ENCODE measurements around the gene LILRA5. TPM values are rescaled to one million over a fixed set of nuclear protein-coding genes. Genes with fewer than 3 reads are reported as not detected.

The LILRA5 gene
- total RNA-seq, 4 donors from 2014 or later = 3.1 to 23.3 (median 3.4) TPM

DNA sequence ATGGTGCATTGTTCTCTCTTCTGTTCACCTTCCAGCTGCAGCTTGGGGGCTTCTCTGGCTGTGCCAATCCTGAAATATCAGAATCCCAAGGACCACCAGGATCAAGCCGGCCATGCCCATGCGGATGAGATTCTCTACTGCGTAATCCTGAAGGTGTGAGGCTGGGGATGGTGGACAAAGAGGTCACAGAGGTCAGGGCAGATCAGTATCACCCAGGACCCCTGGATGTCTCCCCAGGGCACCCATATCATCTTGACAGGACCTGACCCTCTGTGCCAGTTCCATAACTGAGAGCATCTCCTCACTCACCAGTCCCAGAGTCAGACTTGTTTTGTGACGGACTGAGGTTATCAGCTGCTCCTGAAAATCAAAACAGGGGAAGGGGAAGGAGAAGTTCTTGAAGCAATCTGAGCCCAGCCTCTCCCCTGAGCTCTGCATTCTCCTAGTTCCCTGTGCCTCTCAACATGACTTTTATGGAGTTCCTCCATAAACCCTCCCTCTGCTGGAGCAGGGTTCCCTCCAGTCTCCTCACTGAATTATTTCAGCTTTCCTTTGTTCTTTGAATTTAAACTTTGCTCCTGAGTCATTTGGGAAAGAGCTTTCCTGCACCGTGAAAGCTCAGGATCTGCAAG, 5.5 kb downstream of the LILRA5 start:
- TF ChIP-seq, protein P1, sequence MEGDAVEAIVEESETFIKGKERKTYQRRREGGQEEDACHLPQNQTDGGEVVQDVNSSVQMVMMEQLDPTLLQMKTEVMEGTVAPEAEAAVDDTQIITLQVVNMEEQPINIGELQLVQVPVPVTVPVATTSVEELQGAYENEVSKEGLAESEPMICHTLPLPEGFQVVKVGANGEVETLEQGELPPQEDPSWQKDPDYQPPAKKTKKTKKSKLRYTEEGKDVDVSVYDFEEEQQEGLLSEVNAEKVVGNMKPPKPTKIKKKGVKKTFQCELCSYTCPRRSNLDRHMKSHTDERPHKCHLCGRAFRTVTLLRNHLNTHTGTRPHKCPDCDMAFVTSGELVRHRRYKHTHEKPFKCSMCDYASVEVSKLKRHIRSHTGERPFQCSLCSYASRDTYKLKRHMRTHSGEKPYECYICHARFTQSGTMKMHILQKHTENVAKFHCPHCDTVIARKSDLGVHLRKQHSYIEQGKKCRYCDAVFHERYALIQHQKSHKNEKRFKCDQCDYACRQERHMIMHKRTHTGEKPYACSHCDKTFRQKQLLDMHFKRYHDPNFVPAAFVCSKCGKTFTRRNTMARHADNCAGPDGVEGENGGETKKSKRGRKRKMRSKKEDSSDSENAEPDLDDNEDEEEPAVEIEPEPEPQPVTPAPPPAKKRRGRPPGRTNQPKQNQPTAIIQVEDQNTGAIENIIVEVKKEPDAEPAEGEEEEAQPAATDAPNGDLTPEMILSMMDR (IDR thresholded peaks at IDR 0.05; ENCODE audit: low read depth) = no peak

DNA sequence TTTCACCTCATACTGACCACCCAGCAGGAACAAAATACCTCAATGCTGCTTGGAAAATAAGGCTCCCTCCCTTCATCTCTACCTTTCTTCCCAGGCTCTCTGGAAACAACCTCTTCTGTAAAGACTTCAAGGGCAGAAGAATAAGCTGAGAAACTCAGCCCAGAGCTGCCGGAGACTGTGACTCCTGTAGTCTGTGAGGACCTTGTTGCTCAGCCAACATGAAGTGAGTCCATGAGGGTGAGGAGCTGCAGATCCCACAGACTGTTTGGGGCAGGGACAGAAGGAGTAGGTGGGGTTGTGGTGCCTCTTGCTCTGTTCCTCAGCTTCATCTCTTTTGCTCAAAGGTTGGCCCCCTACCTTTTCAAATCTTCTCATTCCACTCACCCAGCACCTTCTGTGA, 7.8 kb downstream of the LILRA5 start:
- TF ChIP-seq, protein P1 (IDR thresholded peaks at IDR 0.05; ENCODE audit: low read depth) = no peak

DNA sequence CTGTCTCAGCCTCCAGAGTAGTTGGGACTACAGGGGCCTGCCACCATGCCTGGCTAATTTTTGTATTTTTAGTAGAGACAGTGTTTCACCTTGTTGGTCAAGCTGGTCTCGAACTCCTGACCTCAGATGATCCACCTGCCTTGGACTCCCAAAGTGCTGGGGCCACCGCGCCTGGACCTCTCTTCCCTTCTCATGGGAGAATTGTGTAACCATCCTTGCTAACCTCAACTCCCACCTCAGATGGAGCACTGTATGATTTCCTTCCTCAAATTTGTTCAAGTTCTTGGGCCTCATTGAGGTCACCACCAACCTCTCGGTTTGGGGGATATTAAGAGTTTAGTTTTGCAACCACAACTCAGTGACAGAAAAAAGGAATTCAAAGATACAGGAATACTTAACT, 10.7 kb downstream of the LILRA5 start:
- TF ChIP-seq, protein P1 (IDR thresholded peaks at IDR 0.05; ENCODE audit: low read depth) = no peak

DNA sequence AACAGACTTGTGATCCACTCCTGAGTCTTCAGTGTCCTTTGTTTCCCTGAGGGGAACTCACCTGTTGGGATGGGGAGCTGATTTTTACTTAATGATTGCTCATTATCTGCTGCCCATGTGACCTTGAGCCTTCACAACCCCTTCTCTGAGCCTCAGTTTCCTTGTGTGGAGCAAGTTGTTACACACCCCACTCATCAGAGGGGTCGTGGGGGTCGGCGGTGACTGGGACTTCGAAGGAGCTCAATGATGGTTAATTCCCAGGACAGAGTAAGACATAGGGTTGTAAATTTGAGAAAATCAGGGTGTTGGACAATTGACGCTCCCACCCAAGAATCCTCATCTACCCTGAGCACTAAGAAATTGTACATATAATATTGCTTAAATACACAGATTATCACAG, 13.5 kb downstream of the LILRA5 start:
- TF ChIP-seq, protein P1 (IDR thresholded peaks at IDR 0.05; ENCODE audit: low read depth) = no peak

DNA sequence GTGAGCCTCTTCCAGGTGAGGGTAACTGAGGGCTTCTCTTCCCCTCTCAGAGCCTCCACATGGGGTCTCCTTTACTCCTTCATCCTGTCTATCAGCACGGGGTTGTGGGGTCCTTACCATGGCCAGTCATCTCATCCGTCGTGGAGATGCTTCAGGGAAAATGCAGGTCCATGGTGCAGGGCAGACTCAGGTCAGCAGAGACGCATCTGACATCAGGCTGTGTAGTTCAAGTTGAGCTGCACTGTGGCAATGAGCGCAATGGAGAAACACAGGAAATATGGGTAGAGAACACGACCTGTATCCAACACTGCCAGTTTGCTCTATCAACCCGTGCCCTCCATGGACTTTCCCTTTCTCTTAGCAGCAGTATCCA, 13.9 kb downstream of the LILRA5 start:
- TF ChIP-seq, protein P1 (IDR thresholded peaks at IDR 0.05; ENCODE audit: low read depth) = no peak

DNA sequence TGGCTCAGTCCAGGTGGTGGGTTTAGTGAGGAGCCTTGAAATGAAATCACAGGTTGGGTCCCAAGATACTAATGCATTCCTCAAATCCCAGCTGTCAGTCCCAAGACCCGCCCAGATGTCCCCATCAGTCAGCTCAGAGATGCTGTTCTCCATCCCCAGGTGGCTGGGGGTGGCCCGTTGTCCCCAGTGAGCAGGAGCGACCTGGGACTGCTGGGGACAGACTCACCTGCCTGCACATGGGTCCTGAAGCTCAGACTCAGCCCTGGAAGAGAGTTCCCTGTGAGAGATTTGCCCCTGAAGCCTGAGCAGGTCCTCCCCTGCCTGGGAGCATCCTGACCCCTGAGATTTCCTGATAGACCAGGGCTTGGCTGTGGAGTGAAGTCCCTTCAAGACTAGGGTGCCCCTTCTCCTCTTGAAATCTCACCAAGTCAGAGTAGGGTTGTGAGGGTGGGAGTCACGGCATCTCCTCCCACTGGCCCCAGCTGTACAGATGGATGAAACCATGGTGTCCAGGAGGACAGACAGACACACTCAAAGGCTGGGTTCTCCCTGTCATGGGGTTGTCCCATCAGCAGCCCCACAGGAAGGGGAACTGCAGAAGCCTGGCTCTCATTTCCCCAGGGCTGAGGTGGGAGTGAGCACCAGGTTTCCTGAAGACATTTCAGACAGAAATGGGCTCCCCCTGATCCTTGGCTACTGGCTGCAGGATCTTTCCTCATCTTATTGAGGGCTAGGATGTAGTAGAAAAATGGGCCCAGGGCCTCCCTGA, 14.4 kb downstream of the LILRA5 start:
- TF ChIP-seq, protein P1 (IDR thresholded peaks at IDR 0.05; ENCODE audit: low read depth) = no peak

DNA sequence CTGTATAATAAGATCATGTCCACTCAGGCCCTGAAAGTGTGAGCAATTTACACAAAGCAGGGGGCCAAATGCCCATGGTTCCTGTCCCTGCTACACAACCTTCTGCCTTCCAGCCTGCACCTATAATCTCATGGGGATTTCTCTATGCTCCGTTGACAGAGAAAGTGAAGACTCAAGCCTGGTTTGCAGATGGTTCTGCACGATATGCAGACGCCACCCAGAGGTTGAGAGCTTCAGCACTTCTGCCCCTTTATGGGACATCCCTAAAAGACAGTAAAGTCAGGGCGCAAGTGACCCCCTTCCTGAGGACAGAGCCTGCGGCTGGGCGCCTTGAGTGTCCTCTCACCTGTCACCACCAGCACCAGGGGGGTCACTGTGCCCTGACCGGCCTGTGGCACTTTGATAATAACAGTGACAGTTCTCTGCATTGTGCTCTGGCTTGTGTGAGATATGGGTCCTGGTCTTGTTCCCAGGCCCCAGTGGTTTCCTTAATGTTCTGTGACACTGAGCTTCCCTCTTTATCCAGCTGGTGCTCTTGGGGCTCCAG, 15.1 kb downstream of the LILRA5 start:
- TF ChIP-seq, protein P1 (IDR thresholded peaks at IDR 0.05; ENCODE audit: low read depth) = no peak

All from subcutaneous adipose tissue (tissue), 4 donors.